ENCODE results near the gene EFHD2. TPM values are rescaled to one million over a fixed set of nuclear protein-coding genes. Genes with fewer than 3 reads are reported as not detected.
A peak's percentile ranks its signal among the peaks of the same experiment; 100 is the strongest.

Gene EFHD2
- total RNA-seq, 1 donor from 2014 or later: 6.5 TPM

DNA sequence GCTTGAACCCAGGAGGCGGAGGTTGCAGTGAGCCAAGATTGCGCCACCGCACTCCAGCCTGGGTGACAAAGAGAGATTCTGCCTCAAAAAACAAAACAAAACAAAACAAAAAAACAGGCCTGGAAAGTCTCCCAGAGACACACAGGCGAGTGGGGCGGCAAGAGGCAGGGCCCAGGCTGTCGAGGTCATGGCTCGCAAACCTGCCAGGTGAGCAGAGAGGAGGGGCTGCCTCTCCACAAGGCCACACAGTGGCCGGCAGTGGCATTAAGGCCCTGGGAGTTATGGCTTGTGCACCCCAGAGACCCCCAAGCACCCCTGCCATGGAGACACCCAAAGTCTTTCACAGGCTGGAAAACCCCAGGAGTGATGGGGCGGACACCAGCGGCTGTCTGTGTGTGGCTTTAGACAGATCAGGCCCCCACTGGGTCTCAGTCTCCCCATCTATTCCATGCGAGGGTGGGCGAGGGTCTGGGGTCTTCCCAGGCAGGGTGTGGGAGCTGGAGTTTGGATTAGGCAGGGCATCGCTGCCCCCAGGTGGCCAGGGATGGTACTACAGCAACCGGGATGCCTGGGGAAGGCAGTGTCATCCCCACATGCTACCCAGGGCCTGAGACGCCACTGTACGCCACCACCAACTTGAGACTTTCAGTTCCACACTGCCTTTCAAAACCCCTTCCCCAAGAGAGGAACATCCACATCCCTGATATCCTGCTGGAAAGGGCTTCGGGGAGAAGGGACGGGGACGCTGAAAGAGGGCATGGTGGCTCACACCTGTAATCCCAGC lies 21.3 kb downstream of the EFHD2 start:
- no peak overlapping the region for H3K4me2 ChIP-seq
- Mint-ChIP-seq H3K27ac (no peak overlapping the region), H3K27me3 (ENCODE audit: insufficient read depth, low read depth) (peaks cover 10% of the 10 kb centered on the region), H3K4me3 (no peak overlapping the region), H3K9me3 (no peaks in the 10 kb centered on the region), H3K4me1 (peaks cover 15% of the 10 kb centered on the region), H3K36me3 (no peaks in the 10 kb centered on the region)
- H3K9ac ChIP-seq: no peak overlapping the region
- no peak overlapping the region for H2AFZ ChIP-seq (replicated peaks)
- H3K79me2 ChIP-seq (ENCODE audit: low read depth): no peaks in the 10 kb centered on the region
- H3K4me1 ChIP-seq: no peaks in the 10 kb centered on the region
- DNase-seq (ENCODE audit: low spot score): peak; percentile 77
- no peaks in the 10 kb centered on the region for H3K36me3 ChIP-seq
- no peaks in the 10 kb centered on the region for H4K20me1 ChIP-seq (ENCODE audit: low read depth)
- H3K27ac ChIP-seq: no peak overlapping the region
- no peaks in the 10 kb centered on the region for H3F3A ChIP-seq (ENCODE audit: low read depth)
- no peak overlapping the region for H3K4me3 ChIP-seq
- H3K9me3 ChIP-seq (ENCODE audit: low read depth): no peaks in the 10 kb centered on the region
- H3K27me3 ChIP-seq: no peaks in the 10 kb centered on the region
- TF ChIP-seq EZH2 (IDR thresholded peaks at IDR 0.05) (no peak), EZH2phosphoT487 (IDR thresholded peaks at IDR 0.05) (no peak)
- TF ChIP-seq, protein P1, sequence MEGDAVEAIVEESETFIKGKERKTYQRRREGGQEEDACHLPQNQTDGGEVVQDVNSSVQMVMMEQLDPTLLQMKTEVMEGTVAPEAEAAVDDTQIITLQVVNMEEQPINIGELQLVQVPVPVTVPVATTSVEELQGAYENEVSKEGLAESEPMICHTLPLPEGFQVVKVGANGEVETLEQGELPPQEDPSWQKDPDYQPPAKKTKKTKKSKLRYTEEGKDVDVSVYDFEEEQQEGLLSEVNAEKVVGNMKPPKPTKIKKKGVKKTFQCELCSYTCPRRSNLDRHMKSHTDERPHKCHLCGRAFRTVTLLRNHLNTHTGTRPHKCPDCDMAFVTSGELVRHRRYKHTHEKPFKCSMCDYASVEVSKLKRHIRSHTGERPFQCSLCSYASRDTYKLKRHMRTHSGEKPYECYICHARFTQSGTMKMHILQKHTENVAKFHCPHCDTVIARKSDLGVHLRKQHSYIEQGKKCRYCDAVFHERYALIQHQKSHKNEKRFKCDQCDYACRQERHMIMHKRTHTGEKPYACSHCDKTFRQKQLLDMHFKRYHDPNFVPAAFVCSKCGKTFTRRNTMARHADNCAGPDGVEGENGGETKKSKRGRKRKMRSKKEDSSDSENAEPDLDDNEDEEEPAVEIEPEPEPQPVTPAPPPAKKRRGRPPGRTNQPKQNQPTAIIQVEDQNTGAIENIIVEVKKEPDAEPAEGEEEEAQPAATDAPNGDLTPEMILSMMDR (IDR thresholded peaks at IDR 0.05): peak; percentile 90

DNA sequence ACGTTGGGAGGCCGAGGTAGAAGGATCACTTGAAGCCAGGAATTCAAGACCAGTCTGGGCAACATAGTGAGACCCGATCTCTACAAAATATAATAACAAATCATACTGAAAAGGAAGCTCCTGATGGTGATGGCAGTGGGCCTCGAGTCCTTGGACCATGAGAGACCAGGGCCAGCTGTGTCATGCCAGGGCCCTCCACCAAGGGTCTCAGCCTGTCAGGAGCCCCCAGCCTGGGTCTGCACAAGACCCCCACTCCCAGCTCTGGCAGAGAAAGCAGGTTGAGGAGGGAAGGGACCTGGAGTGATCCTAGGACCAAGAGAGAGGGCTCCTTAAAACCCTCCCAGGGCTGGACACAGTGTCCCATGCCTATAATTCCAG lies 21.9 kb downstream of the EFHD2 start:
- Histone ChIP-seq H3K9me3 (ENCODE audit: low read depth) (no peaks in the 10 kb centered on the region), H3K4me3 (no peak overlapping the region), H3K4me2 (no peak overlapping the region), H3K36me3 (no peaks in the 10 kb centered on the region), H3K9ac (no peak overlapping the region), H3K27me3 (no peaks in the 10 kb centered on the region), H2AFZ (replicated peaks) (no peak overlapping the region), H3K27ac (no peak overlapping the region), H3K4me1 (no peaks in the 10 kb centered on the region), H4K20me1 (ENCODE audit: low read depth) (no peaks in the 10 kb centered on the region), H3K79me2 (ENCODE audit: low read depth) (no peaks in the 10 kb centered on the region), H3F3A (ENCODE audit: low read depth) (no peaks in the 10 kb centered on the region)
- H3K9me3 Mint-ChIP-seq: no peaks in the 10 kb centered on the region
- peaks cover 10% of the 10 kb centered on the region for H3K27me3 Mint-ChIP-seq (ENCODE audit: insufficient read depth, low read depth)
- no peak for DNase-seq (ENCODE audit: low spot score)
- H3K4me1 Mint-ChIP-seq: peaks cover 9% of the 10 kb centered on the region
- TF ChIP-seq EZH2 (IDR thresholded peaks at IDR 0.05) (no peak), EZH2phosphoT487 (IDR thresholded peaks at IDR 0.05) (no peak)
- TF ChIP-seq, protein P1 (IDR thresholded peaks at IDR 0.05): no peak
- H3K4me3 Mint-ChIP-seq: no peak overlapping the region
- no peaks in the 10 kb centered on the region for H3K36me3 Mint-ChIP-seq
- H3K27ac Mint-ChIP-seq: no peak overlapping the region

DNA sequence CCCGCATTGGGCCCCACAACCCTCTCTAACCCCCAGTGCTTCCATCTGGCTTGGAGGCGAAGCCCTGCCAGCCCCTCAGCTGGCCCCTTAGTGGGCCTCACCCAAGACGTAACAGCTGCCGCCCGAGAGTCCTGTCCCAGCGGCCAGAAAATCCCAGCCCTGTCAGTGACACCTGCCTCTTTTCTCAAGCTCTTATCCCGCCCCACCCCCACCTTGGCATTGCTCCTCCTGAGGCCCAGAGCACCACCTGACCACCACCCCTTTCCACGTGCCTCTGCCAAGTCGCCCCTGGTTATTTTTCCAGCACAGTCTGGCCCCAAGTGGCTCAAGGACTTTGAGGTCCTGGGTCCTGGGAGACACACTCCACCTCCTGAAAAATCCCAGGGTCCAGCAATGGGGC lies 22.6 kb downstream of the EFHD2 start:
- no peak overlapping the region for H3K4me3 ChIP-seq
- no peak overlapping the region for H3K4me3 Mint-ChIP-seq
- H3K27ac ChIP-seq: no peak overlapping the region
- H4K20me1 ChIP-seq (ENCODE audit: low read depth): no peaks in the 10 kb centered on the region
- H3K9ac ChIP-seq: no peak overlapping the region
- no peak overlapping the region for H3K27ac Mint-ChIP-seq
- no peaks in the 10 kb centered on the region for H3K36me3 ChIP-seq
- DNase-seq (ENCODE audit: low spot score): no peak
- TF ChIP-seq, protein P1 (IDR thresholded peaks at IDR 0.05): no peak
- H3K36me3 Mint-ChIP-seq: no peaks in the 10 kb centered on the region
- H3K9me3 ChIP-seq (ENCODE audit: low read depth): no peaks in the 10 kb centered on the region
- H2AFZ ChIP-seq (replicated peaks): no peak overlapping the region
- H3K27me3 Mint-ChIP-seq (ENCODE audit: insufficient read depth, low read depth): peaks cover 13% of the 10 kb centered on the region
- no peaks in the 10 kb centered on the region for H3K27me3 ChIP-seq
- H3K4me1 Mint-ChIP-seq: peaks cover 10% of the 10 kb centered on the region
- H3K79me2 ChIP-seq (ENCODE audit: low read depth): no peaks in the 10 kb centered on the region
- no peaks in the 10 kb centered on the region for H3K9me3 Mint-ChIP-seq
- no peaks in the 10 kb centered on the region for H3F3A ChIP-seq (ENCODE audit: low read depth)
- no peaks in the 10 kb centered on the region for H3K4me1 ChIP-seq
- no peak overlapping the region for H3K4me2 ChIP-seq
